ENCODE data around the gene ZSWIM3. TPM values are rescaled to one million over a fixed set of nuclear protein-coding genes. Genes with fewer than 3 reads are reported as not detected.

ZSWIM3 gene
- total RNA-seq, 4 donors from 2014 or later = 2.2 to 4.5 (median 3.9) TPM

- Histone ChIP-seq H3K4me1 (peaks cover 8 to 22% of the 10 kb centered on the region in 2 donors), H3K9me3 (no peaks in the 10 kb centered on the region), H3K27me3 (no peaks in the 10 kb centered on the region), H3K36me3 (no peaks in the 10 kb centered on the region), H3K4me3 (replicated peaks in 1 of 3) (no peak overlapping the region), H3K27ac (no peak overlapping the region)
- 89 to 92% methylated on average over 12 of the region's 12 CpGs for WGBS, 2 donors
- intact Hi-C loops (cut with DNase I) = no loop called here
- no peak for DNase-seq
- TF ChIP-seq, protein P1, sequence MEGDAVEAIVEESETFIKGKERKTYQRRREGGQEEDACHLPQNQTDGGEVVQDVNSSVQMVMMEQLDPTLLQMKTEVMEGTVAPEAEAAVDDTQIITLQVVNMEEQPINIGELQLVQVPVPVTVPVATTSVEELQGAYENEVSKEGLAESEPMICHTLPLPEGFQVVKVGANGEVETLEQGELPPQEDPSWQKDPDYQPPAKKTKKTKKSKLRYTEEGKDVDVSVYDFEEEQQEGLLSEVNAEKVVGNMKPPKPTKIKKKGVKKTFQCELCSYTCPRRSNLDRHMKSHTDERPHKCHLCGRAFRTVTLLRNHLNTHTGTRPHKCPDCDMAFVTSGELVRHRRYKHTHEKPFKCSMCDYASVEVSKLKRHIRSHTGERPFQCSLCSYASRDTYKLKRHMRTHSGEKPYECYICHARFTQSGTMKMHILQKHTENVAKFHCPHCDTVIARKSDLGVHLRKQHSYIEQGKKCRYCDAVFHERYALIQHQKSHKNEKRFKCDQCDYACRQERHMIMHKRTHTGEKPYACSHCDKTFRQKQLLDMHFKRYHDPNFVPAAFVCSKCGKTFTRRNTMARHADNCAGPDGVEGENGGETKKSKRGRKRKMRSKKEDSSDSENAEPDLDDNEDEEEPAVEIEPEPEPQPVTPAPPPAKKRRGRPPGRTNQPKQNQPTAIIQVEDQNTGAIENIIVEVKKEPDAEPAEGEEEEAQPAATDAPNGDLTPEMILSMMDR (IDR thresholded peaks at IDR 0.05) = no peak
- TF ChIP-seq POLR2A (IDR thresholded peaks at IDR 0.05) = no peak
These were observed 52.0 kb downstream of the ZSWIM3 start for GRCh38 chr20:45909336-45909808.

GRCh38 chr20:45909817-45910669 lies 52.6 kb downstream of the ZSWIM3 start:
- DNase-seq = no peak
- TF ChIP-seq POLR2A (IDR thresholded peaks at IDR 0.05) = no peak
- TF ChIP-seq, protein P1 (IDR thresholded peaks at IDR 0.05) = no peak
- H3K36me3 ChIP-seq = no peaks in the 10 kb centered on the region
- intact Hi-C loops (cut with DNase I) = no loop called here
- no peak overlapping the region for H3K27ac ChIP-seq
- H3K27me3 ChIP-seq = no peaks in the 10 kb centered on the region
- H3K4me3 ChIP-seq (replicated peaks in 1 of 3) = no peak overlapping the region
- no peaks in the 10 kb centered on the region for H3K9me3 ChIP-seq
- H3K4me1 ChIP-seq = peaks cover 8 to 22% of the 10 kb centered on the region in 2 donors
- 84 to 89% methylated on average over 19 to 22 of the region's 22 CpGs for WGBS, 2 donors

- no peaks in the 10 kb centered on the region for H3K36me3 ChIP-seq
- H3K9me3 ChIP-seq = no peaks in the 10 kb centered on the region
- H3K4me3 ChIP-seq (replicated peaks in 1 of 3) = peak overlapping the region in 2 of 3 donors; percentile 31 to 32
- intact Hi-C loops (cut with DNase I) = no loop called here
- DNase-seq = peak; percentile 73 to 77
- 7 to 9% methylated on average over 30 to 41 of the region's 43 CpGs for WGBS, 2 donors
- TF ChIP-seq POLR2A (IDR thresholded peaks at IDR 0.05) = peak in 1 of 2 donors; percentile 36
- TF ChIP-seq, protein P1 (IDR thresholded peaks at IDR 0.05) = no peak
- no peaks in the 10 kb centered on the region for H3K27me3 ChIP-seq
- H3K27ac ChIP-seq = peak overlapping the region; percentile 33 to 76 (median 71)
- peaks cover 8 to 22% of the 10 kb centered on the region in 2 donors for H3K4me1 ChIP-seq
These were observed 53.5 kb downstream of the ZSWIM3 start for GRCh38 chr20:45910670-45911485.

- peak in 1 of 2 donors; percentile 17 for TF ChIP-seq POLR2A (IDR thresholded peaks at IDR 0.05)
- TF ChIP-seq, protein P1 (IDR thresholded peaks at IDR 0.05) = no peak
- Histone ChIP-seq H3K9me3 (no peaks in the 10 kb centered on the region), H3K4me3 (replicated peaks in 1 of 3) (peak within 1 kb of the TSS in 2 of 3 donors; percentile 31 to 32), H3K27ac (peak within 1 kb of the TSS; percentile 33 to 76 (median 71)), H3K27me3 (no peaks in the 10 kb centered on the region), H3K4me1 (peaks cover 8 to 22% of the 10 kb centered on the region in 2 donors), H3K36me3 (no peaks in the 10 kb centered on the region)
- peak; percentile 32 to 36 for DNase-seq
- 1 to 3% methylated on average over 25 to 33 of the region's 58 CpGs for WGBS, 2 donors
- intact Hi-C loops (cut with DNase I) = no loop called here
These were observed 54.3 kb downstream of the ZSWIM3 start, which contains the start of gene PLTP for GRCh38 chr20:45911486-45912343. TSS of gene PLTP (minus strand) at chr20:45912155. CDS start at chr20:45911452, 703 bp downstream.

Data from thyroid gland (tissue), 4 donors.